ENCODE results near the gene ETV6.

GRCh38 chr12:11731042-11731357 is 81.5 kb downstream of the ETV6 start:
- no peak for TF ChIP-seq CTCF (IDR thresholded peaks at IDR 0.05)
- no peak for TF ChIP-seq POLR2A (IDR thresholded peaks at IDR 0.05)
